IPS DF 19.7 (cell line): ENCODE measurements around the gene INVS.
"Not testable (repeated sequence)": the region's sequence is repeated elsewhere in the genome, so short reads cannot be mapped to it uniquely, and the experiment has no call there.

ENCODE experiments used
- DNase-seq: peaks from one replicate; pipeline ENCODE4 v3.0.0-alpha.2; 2013; ENCODE audit warnings: low read depth, low spot score

The INVS gene

DNA sequence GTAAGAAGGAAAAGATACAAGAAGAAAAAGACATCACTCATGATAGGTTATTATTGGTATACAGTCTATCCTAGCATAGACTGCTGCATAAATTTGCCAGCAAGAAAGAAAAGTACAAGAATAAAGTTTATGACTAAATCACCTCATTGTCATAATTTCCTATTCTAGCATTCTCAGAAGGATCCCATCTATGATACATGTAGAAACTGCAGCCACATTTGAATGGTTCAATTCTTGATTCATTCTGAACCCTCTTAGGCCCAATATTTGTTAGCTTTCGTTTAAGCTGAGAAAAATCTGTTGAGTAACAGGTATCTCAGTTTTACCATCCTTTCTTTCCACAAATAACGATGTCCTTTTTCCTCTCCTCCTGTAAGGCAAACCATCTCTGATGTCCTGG lies 21.2 kb downstream of the INVS start:
- DNase-seq, result no peak

DNA sequence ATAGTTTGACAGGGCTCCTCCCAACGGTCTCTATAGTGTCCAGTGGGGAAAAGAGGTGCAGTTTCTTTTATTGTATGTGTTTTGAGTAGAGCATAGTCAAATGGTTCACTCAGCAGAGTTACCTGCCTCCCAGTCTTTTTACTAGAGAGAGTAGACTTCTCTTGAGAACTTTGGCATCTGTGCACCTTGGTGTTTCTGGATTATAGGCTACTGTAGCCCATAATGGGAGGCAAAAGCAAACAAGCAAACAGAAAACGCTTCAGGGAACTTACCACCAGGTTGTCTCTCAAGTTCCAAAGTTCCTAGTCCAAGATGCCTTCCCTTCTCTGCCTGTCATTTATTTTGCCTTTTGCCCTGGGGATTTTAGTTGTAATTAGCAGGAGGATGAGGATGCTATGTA lies 26.2 kb downstream of the INVS start:
- no peak for DNase-seq

DNA sequence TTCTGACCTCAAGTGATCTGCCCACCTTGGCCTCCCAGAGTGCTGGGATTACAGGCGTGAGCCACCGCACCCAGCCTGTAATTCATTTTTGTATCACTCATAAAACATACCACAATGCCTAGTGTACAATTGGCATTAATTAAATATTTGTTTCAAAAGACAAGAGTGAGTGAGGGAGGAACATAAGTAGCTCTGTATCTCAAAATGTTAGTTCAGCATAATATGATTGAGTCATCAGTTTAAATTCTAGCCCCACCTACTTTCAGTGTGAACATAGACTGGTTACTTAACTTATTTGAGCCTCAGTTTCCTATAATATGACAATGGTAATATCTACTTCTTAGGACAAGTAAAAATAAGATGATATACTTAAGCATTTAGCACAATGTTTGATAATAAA lies 26.9 kb downstream of the INVS start:
- DNase-seq, result no peak

DNA sequence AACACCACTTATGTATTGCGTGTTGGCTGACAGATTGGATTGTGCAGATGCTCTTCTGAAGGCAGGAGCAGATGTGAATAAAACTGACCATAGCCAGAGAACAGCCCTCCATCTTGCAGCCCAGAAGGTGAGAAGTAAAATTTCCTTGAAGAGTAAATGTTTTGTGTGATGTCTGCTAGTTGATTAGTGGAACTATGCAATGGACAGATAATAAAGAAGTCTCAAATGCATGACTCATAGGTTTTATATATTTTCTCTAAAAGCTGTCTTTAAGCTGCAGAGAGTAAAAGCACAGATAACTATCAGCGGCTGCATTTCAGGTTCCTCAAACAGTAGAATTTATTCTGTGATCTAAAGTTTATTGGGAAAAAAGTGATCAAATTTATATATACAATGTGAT lies 27.4 kb downstream of the INVS start:
- no peak for DNase-seq

DNA sequence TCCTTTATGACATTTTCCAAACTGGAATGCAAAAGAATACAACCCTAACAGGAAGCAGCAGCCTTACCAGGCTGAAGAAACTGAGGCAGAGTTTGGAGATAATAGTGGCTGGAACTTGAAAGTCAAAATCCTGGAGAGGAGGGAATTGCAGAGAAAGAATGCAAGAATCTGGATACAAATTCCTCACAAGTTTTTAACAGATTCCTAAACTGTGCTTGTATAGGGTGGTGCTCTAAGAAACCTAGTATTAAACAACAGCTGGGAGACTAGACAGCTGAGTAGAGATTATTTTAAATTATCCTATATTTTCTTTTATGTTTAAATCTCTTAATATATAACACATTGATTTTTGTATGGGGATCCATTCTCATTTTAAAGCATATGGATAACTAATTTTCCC lies 30.7 kb downstream of the INVS start:
- DNase-seq, result no peak

DNA sequence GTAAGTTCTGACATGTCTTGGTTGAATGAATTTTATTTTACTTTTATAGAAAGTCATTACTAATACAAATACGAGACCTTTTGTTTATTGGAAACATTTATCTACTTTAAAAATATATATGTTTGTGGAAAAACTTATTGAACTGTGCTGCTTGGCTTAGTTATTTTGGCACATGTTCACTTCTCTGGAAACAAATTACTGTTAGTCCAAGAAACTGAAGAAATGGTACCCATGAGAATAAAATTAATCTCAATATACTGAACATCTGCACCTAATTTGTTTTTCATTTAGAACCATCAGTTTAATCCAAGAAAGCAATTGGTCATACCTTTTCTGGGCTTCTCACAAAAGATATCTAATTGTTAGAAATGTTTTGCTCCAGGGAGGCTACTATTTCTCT lies 32.2 kb downstream of the INVS start:
- DNase-seq, result no peak

DNA sequence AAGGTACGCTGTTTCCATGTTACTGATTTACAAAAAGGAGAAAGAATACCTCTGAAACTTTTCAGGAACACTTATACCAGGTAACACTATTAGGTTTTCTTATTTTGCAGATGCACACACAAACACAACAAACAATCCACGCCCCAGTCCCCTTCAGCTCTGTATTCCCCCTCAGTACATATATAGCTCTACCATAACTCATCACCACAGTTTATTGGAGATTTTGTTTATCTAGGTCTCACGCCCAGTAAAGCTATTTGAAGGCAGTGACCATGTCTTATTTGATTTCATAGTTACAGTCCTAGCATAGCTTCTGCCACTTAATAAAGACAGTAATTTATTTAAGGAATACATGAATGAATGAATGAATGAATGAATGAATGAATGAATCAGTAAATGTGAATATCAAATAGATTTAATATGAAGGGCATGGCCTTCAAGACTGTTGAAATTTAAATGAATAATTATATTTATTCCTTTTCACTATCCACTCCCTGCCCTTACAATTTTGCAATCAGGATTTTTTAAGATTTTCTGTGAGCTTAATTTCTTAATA lies 32.9 kb downstream of the INVS start:
- no peak for DNase-seq

DNA sequence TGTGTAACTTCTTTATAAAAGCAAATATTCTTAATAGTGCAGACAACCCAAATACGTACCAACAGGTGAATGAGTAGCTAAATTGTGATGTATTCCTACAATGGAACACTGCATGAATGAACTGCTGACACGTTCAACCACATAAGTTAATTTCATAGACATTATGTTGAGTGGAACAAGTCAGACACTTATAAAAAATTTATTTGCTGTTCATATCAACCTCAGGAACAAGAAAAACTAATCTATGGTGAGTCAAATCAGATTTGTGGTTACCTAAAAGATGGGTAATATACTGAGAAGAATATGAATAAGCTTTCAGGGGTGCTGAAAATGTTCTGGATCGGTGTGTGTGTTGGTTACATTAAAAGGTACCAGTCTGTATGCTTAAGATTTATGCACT lies 35.7 kb downstream of the INVS start:
- DNase-seq, result no peak

DNA sequence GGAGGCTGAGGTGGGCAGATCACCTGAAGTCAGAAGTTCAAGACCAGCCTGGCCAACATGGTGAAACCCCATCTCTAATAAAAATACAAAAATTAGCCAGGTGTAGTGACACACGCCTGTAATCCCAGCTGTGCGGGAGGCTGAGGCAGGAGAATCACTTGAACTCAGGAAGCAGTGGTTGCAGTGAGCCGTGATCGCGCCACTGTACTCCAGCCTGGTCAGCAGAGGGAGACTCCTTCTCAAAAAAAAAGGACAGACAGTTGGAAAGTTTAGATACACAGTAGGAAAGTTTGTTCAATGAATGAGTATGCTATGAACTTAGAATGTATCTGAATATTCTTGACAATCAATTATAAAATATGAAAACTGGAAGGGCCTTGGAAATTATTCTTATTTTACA lies 37.8 kb downstream of the INVS start:
- DNase-seq, result not testable (repeated sequence)

DNA sequence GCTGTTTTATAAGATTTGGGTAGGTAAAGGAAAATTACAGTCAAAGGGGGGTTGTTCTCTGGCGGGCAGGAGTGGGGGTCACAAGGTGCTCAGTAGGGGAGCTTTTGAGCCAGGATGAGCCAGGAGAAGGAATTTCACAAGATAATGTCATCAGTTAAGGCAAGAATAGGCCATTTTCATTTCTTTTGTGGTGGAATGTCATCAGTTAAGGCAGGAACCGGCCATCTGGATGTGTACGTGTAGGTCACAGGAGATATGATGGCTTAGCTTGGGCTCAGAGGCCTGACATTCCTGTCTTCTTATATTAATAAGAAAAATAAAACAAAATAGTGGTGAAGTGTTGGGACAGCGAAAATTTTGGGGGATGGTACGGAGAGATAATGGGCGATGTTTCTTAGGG lies 41.3 kb downstream of the INVS start:
- not testable (repeated sequence) for DNase-seq

DNA sequence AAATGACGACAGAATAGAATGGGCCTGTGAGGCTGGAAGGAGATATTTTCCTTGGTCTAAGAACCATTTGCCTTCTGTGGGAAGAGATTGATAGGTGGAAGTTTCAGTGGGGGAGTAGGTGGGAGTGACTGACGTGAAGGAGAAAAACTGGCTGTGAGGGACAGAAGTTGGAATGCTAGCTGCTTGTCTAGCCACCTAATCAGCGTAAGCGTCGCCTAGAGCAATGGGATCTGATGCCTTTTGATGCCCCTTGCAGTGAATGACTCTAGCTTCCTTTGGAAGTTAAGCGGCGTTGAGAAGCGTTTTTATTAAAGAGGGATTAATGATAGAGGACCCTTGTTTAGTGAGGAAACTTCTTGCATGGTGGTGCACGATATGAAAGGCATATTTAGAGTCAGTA lies 42.8 kb downstream of the INVS start:
- not testable (repeated sequence) for DNase-seq

DNA sequence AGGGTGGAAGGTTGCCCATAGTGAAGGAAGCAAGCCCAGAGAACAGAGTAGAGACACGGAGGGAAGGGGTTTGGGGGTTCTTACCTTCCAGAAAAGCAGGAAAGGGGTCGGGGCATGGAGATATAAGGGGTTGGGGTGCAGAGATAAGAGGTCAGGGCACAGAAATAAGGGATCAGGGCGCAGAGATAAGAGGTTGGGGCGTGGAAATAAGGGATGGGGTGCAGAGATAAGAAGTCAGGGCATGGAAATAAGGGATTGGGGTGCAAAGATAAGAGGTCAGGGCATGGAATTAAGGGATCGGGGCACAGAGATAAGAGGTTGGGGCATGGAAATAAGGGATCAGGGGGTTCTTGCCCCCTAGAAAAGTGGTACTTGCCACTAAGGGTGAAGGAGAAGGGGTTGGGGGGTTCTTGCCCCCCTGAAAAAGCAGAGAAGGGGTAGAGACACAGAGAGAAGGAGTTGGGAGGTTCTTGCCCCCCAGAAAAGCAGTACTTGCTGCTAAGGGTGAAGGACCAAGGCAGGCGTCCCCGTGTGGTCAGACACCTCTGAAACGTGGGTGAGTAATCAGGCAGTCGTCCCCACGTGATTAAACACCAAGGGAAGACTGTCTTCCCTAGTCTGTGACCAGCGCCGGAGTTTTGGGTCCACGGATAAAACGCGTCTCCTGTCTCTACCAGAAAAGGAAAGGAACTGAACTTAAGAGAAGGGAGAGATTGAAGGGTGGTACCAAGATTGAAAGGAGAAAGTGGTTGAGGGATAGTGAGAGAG lies 46.3 kb downstream of the INVS start:
- DNase-seq, result not testable (repeated sequence)

DNA sequence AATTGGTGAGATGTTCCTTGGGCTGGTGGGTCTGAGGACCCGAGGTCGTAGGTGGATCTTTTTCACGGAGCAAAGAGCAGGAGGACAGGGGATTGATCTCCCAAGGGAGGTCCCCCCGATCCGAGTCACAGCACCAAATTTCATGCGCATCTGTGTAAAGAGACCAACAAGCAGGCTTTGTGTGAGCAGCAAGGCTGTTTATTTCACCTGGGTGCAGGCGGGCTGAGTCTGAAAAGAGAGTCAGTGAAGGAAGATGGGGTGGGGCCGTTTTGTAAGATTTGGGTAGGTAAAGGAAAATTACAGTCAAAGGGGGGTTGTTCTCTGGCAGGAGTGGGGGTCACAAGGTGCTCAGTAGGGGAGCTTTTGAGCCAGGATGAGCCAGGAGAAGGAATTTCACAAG lies 46.9 kb downstream of the INVS start:
- not testable (repeated sequence) for DNase-seq

DNA sequence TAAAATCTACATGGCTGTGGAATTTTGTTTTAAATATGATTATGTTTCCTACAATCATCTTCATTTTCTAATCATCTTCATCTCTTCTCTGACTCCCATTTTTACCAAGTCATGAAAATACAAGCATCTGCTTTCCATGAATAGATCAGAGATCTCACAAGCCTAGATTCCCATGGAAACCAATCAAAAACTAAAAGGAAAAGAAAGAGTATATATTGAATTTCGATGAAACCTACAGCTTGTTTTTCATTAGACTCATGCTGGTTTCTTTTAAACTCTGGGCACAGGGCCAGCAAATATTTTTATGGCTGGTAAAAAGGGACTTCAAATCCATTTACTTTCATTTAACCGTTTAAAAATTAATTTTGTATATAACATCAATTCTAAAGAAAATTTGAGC lies 51.2 kb downstream of the INVS start:
- DNase-seq, result no peak

DNA sequence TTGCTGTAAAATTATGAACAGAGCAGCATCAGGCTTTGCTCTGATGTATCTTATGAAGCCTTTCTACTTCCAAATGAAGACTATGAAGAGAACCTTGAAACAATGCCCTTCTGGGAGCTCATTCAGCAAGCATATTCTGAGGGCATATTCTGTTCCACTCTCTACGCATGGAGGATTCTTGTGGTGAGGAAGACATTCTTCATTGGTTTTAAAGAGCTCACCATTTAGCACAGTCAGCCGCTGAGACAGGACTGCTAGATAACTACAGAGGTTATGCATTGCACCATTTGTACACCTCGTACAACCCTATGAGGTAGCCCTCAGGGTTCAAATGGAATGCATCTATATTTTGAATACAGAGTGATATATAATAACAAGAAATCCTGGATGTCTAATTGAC lies 61.0 kb downstream of the INVS start:
- no peak for DNase-seq

DNA sequence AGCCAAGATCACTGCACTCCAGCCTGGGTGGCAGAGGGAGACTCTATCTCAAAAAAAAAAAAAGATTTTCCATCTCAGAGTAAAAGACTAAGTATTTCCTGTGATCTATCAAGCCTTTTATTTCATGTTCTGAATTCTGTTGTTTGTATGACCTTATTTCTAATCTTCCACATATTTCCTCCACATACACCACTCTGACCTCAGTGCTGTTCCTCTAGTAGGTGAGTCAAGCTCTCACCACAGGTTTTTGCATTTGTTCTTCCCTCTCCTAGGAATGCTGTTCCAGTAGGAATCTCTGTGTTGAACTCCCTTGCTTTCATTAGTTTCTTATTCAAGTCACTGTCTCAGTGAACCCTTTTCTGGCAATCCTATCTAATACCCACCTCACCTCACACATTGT lies 68.1 kb downstream of the INVS start:
- no peak for DNase-seq

DNA sequence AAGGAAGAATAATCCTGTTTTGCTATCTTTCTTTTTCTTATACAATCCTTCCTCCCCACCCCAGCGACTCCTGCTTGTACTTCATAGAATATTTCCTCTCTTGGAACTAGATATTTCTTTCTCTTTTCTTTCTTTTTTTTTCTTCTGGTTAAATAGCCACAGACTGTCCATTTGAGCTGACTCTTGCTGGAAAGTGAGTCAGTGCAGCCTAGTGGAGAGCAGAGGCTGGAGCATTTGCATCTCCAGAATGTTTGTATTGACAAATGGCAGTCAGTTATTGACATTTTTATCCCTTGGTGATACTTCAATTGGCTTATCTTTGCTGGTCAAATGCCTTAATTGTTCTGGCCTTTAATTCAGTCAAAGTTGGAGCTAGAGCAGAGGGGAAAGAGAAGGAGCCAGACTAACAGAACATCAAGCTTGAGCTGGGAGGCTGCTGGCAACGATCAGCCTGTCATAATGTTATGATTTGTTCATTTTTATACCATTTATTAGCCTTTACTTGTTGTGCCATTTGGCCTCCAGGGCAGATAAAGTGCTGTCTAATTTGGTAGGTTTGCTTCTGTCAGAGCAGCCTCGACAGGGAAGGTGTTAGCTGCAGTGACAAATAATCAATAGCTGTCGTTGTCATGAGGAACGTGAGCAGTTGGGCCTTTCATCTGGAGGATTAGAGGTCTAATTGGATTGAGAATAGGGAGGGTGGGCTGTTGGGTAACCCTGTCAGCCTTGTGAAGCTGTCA lies 69.0 kb downstream of the INVS start:
- DNase-seq, result no peak

DNA sequence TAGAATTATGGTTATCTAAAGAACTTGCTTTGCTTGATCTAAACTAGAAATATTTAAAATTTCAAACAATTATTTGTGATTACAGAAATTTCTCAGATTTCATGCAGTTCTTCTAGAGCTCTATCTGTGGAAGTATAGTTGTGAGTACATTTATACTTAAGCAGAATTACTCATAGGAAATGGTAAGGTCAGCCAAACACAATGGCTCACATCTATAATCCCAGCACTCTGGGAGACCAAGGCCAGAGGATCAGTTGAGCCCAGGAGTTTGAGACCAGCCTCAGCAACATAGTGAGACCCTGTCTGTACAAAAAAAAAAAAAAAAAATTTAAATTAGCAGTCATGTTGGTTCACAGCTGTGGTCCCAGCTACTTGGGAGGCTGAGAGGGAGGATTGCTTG lies 71.0 kb downstream of the INVS start:
- no peak for DNase-seq

DNA sequence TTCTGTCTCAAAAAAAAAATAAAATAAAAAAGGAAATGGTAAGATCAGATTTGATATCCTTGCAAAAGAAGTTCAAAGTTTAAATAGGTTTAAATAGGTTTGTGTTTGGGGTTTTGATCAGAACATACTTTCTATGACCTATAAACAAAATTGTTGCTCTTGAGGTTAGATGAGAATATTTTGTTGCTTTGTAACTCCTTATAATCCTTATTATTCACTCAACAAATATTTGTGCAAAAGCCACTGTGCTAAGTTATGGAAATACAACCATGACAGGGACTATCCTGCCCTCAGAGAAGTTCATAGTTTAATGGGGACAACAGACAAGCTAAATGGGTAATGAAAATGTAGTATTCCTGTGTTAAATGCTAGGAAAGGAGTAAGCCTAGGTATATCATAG lies 71.5 kb downstream of the INVS start:
- DNase-seq, result no peak

DNA sequence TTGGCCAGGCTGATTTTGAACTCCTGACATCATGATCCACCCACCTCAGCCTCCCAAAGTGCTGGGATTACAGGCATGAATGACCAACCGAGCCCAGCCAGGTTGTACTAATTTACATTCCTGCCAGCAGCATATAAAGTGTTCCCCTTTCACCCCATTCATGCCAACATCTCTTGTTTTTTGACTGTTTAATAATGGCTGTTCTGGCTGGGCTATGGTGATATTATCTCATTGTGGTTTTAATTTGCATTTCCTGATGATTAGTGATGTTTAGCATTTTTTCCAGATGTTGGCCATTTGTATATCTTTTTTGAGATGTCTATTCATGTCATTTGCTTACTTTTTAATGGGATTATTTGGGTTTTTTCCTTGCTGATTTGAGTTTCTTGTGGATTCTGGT lies 87.3 kb downstream of the INVS start:
- DNase-seq, result no peak

DNA sequence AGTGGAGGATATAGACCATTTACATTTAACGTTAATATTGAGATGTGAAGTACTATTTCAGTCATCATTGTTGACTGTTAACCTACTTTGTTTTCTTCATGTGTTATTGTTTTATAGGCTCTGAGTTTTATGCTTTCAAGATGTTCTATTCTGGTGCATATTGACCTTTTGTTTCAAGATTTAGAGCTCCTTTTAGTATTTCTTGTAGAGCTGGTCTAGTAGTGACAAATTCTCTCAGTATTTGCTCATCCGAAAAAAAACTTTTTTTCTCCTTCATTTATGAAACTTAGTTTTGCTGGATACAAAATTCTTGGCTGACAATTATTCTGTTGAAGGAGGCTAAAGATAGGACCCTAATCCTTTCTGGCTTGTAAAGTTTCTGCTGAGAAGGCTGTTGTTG lies 91.3 kb downstream of the INVS start:
- DNase-seq, result no peak

DNA sequence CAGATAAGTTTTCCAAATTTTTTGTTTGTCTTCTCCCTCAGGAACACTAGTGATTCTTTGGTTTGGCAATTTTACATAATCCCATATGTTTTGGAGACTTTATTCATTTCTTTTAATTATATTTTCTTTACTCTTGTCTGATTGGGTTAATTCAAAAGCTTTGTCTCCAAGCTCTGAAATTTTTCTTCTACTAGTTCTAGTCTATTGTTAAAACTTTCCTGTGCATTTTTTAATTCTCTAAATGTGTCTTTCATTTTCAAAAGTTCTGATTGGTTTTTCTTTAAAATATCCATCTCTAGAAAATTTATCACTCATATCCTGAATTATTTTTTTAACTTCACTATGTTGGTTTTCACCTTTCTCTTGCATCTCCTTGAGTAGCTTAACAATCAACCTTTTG lies 92.2 kb downstream of the INVS start:
- no peak for DNase-seq

DNA sequence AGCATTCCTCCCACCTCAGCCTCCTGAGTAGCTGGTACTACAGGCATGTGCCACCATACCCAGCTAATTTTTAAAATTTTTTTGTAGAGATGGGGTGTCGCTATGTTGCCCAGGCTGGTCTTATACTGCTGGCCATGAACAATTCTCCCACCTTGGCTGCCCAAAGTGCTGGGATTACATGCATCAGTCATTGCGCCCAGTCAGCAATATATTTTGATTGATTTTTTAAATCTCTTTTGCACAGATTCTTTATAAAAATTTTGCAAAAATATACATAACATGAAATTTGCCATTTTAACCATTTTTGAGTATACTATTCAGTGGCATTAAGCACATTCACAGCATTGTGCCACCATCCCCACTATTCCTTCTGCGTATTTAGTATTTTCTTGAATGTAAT lies 94.0 kb downstream of the INVS start:
- DNase-seq, result no peak
